Endothelial cell of umbilical vein (primary cell): ENCODE results near the gene ADAM23.

Source experiments
- EZH2 ChIP-seq: IDR thresholded peaks from 2 replicates; pipeline ENCODE4 v1.6.1; 2012; ENCODE audit warnings: borderline replicate concordance, low read depth, mild to moderate bottlenecking, moderate library complexity, low read length, inconsistent platforms; ENCODE audit not compliant: severe bottlenecking
- POLR2A ChIP-seq: IDR thresholded peaks from 2 replicates; pipeline ENCODE4 v1.6.1; 2012; ENCODE audit warnings: low read depth, mild to moderate bottlenecking, control low read depth, low read length

DNA sequence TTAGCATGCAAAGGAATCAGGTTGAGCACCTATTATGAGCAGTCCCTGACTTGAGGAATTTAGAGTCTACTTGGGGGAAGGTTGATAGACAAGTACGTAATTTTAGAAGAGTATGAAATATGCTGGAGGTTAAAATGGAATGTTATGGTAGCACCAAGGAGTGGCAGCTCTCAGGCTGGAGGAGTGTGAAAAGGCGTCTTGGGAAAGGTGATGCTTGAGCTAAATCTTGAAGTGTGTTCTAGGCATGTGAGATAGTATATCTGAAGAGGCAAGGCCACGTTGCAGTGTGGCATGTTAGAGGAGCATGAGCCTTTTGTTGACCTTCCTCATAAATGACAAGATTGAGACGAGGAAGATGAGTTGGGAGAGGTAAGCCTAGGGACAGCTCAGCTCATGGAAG, 39.3 kb downstream of the ADAM23 start:
- no peak for TF ChIP-seq POLR2A
- TF ChIP-seq EZH2: no peak
